PC-9 (cell line): ENCODE measurements around the gene LZTFL1. TPM values are rescaled to one million over a fixed set of nuclear protein-coding genes. Genes with fewer than 3 reads are reported as not detected.
A peak's percentile ranks its signal among the peaks of the same experiment; 100 is the strongest.

ENCODE experiments used
- BruUV-seq: library from RNA; stranded (reverse); fragments of 400-500 nt; replicated peaks from 2 replicates; lab custom pipeline; 2021; lab: Mats Ljungman, UMichigan
- CTCF ChIA-PET: fragments of 300-600 bp; sonication (Branson Sonifier 250); formaldehyde crosslinking; loops from one replicate; lab custom pipeline; 2022; ENCODE audit warnings: antibody characterized with exemption; lab: Charles Lee
- POLR2A ChIA-PET: fragments of 300-600 bp; sonication (Branson Sonifier 250); formaldehyde crosslinking; loops from one replicate; lab custom pipeline; 2022; ENCODE audit warnings: antibody characterized with exemption; ENCODE audit not compliant: unreplicated experiment; lab: Charles Lee
- DNase-seq, 2 experiments: peaks; one replicate each; pipeline versions ENCODE4 v3.0.0 to v3.0.0-alpha.2; 2015 to 2022; ENCODE audit warnings: mixed read lengths in 1 of 2
- H2AFZ ChIP-seq: fragments of 200-600 bp; sonication (generic); 2 replicates; pipeline ENCODE4 v1.8.1; 2017; ENCODE audit warnings: antibody characterized with exemption
- H3F3A ChIP-seq: fragments of 200-600 bp; sonication (generic); 2 replicates; pipeline ENCODE4 v1.8.1; 2017; ENCODE audit warnings: antibody characterized with exemption, mild to moderate bottlenecking, low read depth; ENCODE audit not compliant: insufficient read depth
- H3K27ac ChIP-seq: fragments of 200-600 bp; sonication (generic); 2 replicates; pipeline ENCODE4 v1.6.1; 2016; ENCODE audit warnings: mixed run types
- H3K27me3 ChIP-seq: fragments of 200-600 bp; sonication (generic); 2 replicates; pipeline ENCODE4 v1.6.1; 2016; ENCODE audit warnings: low read depth, mixed run types; ENCODE audit not compliant: insufficient read depth
- H3K36me3 ChIP-seq: fragments of 200-600 bp; sonication (generic); 2 replicates; pipeline ENCODE4 v1.6.1; 2016; ENCODE audit warnings: low read depth, mixed run types
- H3K4me1 ChIP-seq: fragments of 200-600 bp; sonication (generic); replicated peaks from 2 replicates; pipeline ENCODE4 v1.6.1; 2016; ENCODE audit warnings: mixed run types; ENCODE audit not compliant: insufficient read depth
- H3K4me2 ChIP-seq: fragments of 200-600 bp; sonication (generic); 2 replicates; pipeline ENCODE4 v1.6.1; 2017; ENCODE audit warnings: mixed run types
- H3K4me3 ChIP-seq: fragments of 200-600 bp; sonication (generic); 2 replicates; pipeline ENCODE4 v1.6.1; 2016; ENCODE audit warnings: mixed run types
- H3K79me2 ChIP-seq: fragments of 200-600 bp; sonication (generic); 2 replicates; pipeline ENCODE4 v1.6.1; 2017; ENCODE audit warnings: low read depth, mixed run types
- H3K9me2 ChIP-seq: fragments of 200-600 bp; sonication (generic); 2 replicates; pipeline ENCODE4 v1.8.1; 2017; ENCODE audit warnings: mild to moderate bottlenecking; ENCODE audit not compliant: insufficient read depth
- H3K9me3 ChIP-seq: fragments of 200-600 bp; sonication (generic); 2 replicates; pipeline ENCODE4 v1.8.1; 2016; ENCODE audit warnings: low read depth; ENCODE audit not compliant: insufficient read depth
- H4K20me1 ChIP-seq: fragments of 200-600 bp; sonication (generic); 2 replicates; pipeline ENCODE4 v1.8.1; 2017; ENCODE audit not compliant: insufficient read depth
- EZH2 ChIP-seq: fragments of 200-600 bp; sonication (generic); IDR thresholded peaks from 2 replicates; pipeline ENCODE4 v1.8.0; 2017; ENCODE audit warnings: antibody characterized with exemption, low read depth
- intact Hi-C: fragments of 100-400 bp; cut with micrococcal nuclease; formaldehyde crosslinking; loops from one replicate; pipeline ENCODE4 v1.10.0; 2022; ENCODE audit not compliant: unreplicated experiment
- total RNA-seq: library from RNA; stranded (reverse); gene quantifications from 2 replicates; pipeline ENCODE4 v1.2.3, GENCODE V29; 2021
- TF ChIP-seq, protein P1 (sequence below): fragments of 200-600 bp; sonication (generic); conservative IDR thresholded peaks from 2 replicates; pipeline ENCODE4 v1.6.1; 2017; ENCODE audit warnings: mixed run types, antibody characterized with exemption, mild to moderate bottlenecking, moderate library complexity

LZTFL1 gene
- total RNA-seq, 1 experiment from 2014 or later, result 39.2 TPM

DNA sequence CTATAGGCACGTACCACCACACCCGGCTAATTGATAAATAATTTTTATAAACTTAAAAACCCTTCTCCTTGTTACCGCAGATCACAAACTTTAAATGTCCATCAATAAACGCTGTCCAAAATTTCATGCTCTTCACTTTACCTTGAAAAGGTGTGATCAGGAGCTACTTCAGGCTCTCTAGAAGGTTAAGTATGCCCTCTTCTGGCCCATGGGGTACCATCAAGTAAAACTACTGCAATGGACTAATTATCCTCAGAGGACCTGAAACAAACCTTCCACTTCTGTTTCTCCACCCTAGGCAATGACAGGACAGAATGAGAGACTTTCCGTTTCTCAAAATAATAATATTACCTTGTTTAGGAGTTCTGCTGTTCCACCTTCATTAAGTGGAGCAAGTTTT, 9.2 kb downstream of the LZTFL1 start:
- Histone ChIP-seq H3K9me2 (no peaks in the 10 kb centered on the region), H3K4me1 (no peaks in the 10 kb centered on the region), H3K4me3 (no peak overlapping the region), H3K27me3 (no peaks in the 10 kb centered on the region), H3K79me2 (no peaks in the 10 kb centered on the region), H3F3A (no peaks in the 10 kb centered on the region), H2AFZ (no peak overlapping the region), H4K20me1 (no peaks in the 10 kb centered on the region), H3K9me3 (no peaks in the 10 kb centered on the region), H3K4me2 (no peak overlapping the region), H3K27ac (no peak overlapping the region), H3K36me3 (peaks cover 22% of the 10 kb centered on the region; the same call in 1 of the 2 replicates)
- CTCF ChIA-PET, result interaction anchor here (0.6 to 1.5 kb wide), 4 partner anchors 72 to 546 kb away, joined by 3 to 7 read pairs (median 5); no protein-coding TSS in a partner anchor
- POLR2A ChIA-PET, result interaction anchor here (0.5 to 0.7 kb wide), 2 partner anchors 13 to 170 kb away, joined by 4 to 11 read pairs; no protein-coding TSS in a partner anchor
- BruUV-seq, result no TSS peak
- intact Hi-C loops, result loop anchor here (1.0 to 10.0 kb wide), 2 partner anchors 71 to 318 kb away; no protein-coding TSS in a partner anchor
- DNase-seq, result no peak
- TF ChIP-seq EZH2, result no peak
- TF ChIP-seq, protein P1, sequence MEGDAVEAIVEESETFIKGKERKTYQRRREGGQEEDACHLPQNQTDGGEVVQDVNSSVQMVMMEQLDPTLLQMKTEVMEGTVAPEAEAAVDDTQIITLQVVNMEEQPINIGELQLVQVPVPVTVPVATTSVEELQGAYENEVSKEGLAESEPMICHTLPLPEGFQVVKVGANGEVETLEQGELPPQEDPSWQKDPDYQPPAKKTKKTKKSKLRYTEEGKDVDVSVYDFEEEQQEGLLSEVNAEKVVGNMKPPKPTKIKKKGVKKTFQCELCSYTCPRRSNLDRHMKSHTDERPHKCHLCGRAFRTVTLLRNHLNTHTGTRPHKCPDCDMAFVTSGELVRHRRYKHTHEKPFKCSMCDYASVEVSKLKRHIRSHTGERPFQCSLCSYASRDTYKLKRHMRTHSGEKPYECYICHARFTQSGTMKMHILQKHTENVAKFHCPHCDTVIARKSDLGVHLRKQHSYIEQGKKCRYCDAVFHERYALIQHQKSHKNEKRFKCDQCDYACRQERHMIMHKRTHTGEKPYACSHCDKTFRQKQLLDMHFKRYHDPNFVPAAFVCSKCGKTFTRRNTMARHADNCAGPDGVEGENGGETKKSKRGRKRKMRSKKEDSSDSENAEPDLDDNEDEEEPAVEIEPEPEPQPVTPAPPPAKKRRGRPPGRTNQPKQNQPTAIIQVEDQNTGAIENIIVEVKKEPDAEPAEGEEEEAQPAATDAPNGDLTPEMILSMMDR, result peak; percentile 52

DNA sequence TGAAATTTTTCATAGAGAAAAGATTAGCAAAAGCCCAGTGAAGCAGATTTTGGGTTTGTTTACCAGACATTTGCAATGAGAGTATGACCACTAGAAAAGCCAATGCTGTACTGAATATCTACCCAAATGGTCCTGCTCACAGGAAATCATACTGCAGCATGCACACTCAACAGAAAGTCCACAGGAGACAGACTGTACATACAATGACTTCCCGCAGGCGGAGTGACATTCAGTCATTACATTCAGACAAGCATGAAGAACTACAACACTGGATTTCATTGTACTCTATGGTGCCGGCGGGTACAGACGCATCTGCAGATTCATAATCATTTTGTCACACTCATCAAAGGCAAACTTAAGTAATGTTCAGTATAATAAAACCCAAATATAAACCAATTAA, 11.8 kb downstream of the LZTFL1 start:
- Histone ChIP-seq H3K27me3 (no peaks in the 10 kb centered on the region), H3K9me2 (no peaks in the 10 kb centered on the region), H4K20me1 (no peaks in the 10 kb centered on the region), H3K27ac (no peak overlapping the region), H3K36me3 (peaks cover 27% of the 10 kb centered on the region; the same call in 1 of the 2 replicates), H3F3A (no peaks in the 10 kb centered on the region), H3K4me3 (no peak overlapping the region), H3K79me2 (no peaks in the 10 kb centered on the region), H3K4me2 (no peak overlapping the region), H3K4me1 (no peaks in the 10 kb centered on the region), H2AFZ (no peak overlapping the region), H3K9me3 (no peaks in the 10 kb centered on the region)
- DNase-seq, result no peak
- TF ChIP-seq, protein P1, result no peak
- TF ChIP-seq EZH2, result no peak
- ChIA-PET CTCF (interaction anchor here (0.8 kb wide), 1 partner anchor 110 kb away, joined by 7 read pairs; no protein-coding TSS in a partner anchor), POLR2A (no interaction called here)
- no TSS peak for BruUV-seq
- intact Hi-C loops, result loop anchor here (10.0 kb wide), 1 partner anchor 315 kb away; no protein-coding TSS in a partner anchor

DNA sequence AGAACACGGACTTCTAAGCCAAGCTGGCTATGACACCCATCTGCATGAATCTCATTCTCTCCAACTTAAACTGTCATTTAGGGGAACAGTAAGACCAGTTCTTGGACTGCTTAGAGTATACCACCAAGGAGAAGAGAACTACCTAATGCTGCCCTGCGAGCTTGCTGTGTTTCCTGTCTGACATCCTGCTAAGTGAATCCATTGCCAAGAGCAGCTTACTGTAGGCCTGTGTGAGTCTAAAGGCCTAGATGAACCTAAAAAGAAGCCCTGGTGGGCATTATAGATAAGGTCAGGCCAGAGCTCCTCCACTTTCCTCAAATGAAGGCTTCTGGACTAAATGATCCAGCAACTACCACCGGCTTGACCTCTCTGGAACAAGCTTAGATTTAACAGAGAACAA, 15.0 kb downstream of the LZTFL1 start:
- no peaks in the 10 kb centered on the region for H3K27me3 ChIP-seq
- no peaks in the 10 kb centered on the region for H3K9me2 ChIP-seq
- H3K4me2 ChIP-seq, result no peak overlapping the region
- no peaks in the 10 kb centered on the region for H4K20me1 ChIP-seq
- intact Hi-C loops, result no loop called here
- no peak for DNase-seq
- H3F3A ChIP-seq, result no peaks in the 10 kb centered on the region
- BruUV-seq, result no TSS peak
- H3K9me3 ChIP-seq, result no peaks in the 10 kb centered on the region
- no peaks in the 10 kb centered on the region for H3K79me2 ChIP-seq
- POLR2A ChIA-PET, result no interaction called here
- H3K27ac ChIP-seq, result no peak overlapping the region
- no peaks in the 10 kb centered on the region for H3K4me1 ChIP-seq
- TF ChIP-seq, protein P1, result no peak
- no peak for TF ChIP-seq EZH2
- CTCF ChIA-PET, result no interaction called here
- no peak overlapping the region for H3K4me3 ChIP-seq
- H2AFZ ChIP-seq, result no peak overlapping the region
- peaks cover 33% of the 10 kb centered on the region for H3K36me3 ChIP-seq
